GM19240 (cell line): ENCODE measurements around the gene SLC6A11.

ENCODE experiments used
- DNase-seq: peaks from one replicate; pipeline ENCODE4 v3.0.0; 2011; ENCODE audit warnings: low spot score; ENCODE audit not compliant: insufficient read length

The SLC6A11 gene

DNA sequence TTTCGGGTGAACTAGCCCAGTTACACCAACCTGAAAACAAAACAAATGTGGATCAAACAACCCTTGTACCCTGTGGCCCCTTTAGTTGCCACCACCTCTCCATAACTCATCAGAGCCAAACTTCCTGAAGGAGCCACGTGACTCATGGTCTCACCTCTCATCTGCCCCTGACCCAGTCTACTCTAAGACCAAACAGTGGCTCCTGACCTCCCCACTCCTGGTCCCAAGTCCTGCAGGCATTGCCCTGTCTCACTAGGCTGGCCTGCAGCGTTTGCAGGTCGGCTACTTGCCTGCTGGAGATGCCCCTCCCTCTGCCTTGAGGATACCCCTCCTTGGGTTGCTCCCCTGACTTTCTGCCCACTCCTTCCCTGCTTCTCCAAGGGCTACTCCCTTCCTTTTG lies 23.1 kb downstream of the SLC6A11 start:
- no peak for DNase-seq

DNA sequence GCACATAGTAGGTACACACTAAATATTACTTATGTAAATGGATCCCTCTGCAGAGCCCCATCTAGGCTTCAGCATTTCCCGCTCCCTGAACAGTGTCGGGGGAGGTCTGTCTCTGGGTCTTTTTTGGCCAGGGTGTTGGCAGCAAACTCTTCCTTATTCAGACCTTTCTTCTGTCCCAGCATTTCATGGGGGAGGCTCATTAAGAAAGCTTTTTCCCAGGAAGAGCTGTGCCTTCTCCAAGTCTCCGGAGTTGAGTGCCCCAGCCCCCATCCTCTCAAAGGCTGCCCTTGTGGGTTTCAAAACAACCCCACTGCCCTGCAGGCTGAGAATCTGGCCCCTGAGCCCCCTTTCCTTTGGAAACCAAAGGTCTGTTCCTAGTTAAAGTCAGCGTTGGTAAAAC lies 25.1 kb downstream of the SLC6A11 start:
- no peak for DNase-seq

- no peak for DNase-seq
These were observed 27.4 kb downstream of the SLC6A11 start for GRCh38 chr3:10843378-10843777.

DNA sequence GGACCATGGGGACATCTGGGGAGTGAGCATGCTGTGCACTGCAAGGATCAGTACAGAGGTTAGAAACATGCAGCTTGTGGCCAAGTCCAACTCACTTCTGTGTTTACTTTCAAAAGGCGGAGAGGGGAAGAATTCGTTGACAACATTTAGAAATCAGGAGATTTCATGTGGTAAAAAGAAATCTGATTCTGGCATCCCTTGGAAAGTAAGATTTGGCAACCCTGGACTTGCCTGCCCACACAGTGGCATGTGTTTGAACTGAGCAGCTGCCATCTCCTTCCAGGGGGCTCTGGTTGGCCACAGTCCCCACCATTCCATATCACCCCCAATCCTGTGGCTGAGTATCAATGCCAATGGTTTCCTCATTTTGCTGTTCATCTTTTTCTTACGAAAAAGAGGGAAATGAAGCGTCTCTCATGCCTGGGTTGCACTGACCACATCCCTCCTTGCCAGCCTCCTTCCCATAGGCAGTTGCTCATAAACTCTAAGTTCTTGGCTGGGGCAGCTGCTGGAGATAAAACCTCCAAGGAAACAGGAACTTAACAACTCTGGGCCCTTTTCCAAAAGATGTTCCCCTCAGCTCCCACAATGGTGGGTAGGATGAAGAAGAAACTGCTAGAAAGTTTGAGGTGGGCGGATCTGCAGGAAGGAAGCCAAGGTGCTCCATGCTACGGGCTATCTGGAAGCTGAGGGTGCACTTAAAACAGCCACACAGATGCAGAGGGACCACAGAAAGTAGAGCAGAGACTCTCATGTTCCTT lies 29.2 kb downstream of the SLC6A11 start:
- DNase-seq: no peak

DNA sequence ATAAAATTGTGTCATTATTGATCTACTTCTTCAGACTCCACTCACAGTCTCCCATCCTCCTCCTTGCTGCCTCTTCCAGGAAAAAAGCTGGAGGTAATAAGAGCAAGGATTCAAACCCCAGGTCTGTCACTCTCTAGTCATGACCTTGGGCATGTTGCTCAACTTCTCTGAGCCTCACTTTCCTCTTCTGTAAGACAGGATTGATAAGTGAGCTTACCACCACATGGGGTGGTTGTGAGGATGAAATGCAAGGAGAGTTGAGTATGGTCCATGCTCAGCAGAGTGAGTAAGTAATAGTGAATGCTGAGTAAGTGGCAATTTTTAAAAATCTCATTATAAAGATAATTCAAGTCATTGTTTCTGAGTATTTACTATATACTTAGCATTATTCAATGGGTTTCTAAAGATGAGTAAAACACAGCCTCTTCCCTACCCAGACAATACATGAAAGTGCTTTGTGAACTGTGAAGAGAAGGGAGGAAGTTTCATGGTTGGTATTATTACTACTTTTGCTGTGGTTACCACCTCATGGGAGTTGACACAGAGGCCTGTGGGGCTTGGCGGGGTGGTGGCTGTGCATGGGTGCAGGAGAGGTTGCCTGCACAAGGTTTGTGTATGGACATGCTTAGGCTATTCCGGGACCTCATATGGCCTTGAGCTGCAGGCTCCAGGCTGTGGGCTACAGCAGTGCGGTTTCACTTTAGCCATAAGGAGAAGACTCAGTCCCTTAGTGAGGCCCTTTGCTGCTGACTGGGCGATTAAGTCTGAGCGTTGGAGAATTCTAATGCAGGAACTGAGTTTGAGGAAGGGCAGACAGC lies 30.0 kb downstream of the SLC6A11 start:
- peak; percentile 6 for DNase-seq

DNA sequence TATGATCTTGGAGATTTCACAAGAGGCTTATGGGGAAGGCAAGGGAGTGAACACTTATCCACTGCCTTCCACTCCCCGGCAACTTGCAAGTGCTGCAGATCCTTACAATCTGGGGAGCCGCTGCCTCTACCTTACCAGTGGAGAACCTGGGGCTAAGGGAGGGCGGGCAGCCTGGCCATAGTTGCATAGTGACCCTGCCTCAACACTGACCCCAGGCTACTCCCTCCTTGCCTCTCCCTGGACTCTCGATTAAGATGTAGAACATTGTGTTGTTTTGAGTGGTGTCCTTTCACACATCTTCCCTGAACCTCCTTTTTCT lies 30.6 kb downstream of the SLC6A11 start:
- no peak for DNase-seq

DNA sequence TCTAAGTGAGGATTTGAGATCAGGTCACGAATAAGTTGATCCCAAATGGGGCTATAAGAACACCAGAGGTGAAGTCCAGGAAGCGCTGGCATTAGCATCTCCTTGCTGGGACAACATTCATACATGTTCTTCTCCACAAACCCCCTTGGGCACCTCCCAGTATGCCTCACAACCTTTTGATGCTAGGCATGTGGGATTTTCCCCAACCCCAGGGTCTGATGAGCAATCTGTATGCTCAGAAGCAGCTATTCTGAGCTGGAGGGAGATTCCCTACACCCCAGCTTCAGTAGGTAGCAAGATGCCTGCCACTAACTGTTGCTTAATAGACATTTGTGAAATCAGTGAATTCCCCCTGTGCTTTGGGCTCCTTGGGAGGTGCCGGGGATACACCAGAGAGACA lies 32.2 kb downstream of the SLC6A11 start:
- no peak for DNase-seq

GRCh38 chr3:10852066-10852808 lies 36.2 kb downstream of the SLC6A11 start:
- DNase-seq: no peak

GRCh38 chr3:10855083-10855870 lies 39.2 kb downstream of the SLC6A11 start:
- DNase-seq: no peak

DNA sequence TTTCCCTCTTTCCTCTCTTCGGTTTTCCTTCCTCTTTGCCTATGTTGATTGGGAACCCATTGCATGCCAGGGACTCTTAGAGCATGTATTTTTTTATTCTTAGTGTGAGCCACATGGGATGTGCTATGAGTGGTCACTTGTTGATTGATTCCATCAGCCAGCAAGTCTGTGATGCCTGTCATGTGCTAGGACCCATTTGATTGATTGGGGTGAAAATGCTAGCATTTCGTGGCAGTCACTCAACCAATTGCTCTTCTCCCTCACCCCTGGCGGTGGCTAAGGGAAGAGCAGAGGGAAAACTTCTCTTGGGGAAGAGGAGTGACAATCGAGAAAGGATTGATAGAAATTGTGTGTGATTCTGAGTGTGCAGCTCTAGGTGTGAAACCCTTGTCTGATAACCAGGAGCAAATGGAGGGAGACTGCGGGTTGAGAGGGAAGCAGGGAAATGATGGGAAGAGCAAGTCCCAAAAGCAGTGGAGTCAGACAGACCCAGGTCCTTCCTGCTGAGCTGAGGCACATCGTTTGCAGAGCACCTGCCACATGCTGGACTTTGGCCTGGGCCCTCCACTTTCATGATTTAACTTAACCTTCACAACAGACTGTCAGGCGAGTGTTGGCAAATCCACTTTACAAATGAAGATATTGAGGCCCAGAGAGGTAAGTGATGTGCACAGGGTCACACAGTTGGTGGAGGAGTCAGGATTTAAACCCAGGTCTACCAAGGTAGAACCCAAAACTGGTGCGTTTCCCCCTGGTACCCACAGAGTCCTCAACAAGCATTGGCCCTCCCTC lies 40.0 kb downstream of the SLC6A11 start:
- no peak for DNase-seq

DNA sequence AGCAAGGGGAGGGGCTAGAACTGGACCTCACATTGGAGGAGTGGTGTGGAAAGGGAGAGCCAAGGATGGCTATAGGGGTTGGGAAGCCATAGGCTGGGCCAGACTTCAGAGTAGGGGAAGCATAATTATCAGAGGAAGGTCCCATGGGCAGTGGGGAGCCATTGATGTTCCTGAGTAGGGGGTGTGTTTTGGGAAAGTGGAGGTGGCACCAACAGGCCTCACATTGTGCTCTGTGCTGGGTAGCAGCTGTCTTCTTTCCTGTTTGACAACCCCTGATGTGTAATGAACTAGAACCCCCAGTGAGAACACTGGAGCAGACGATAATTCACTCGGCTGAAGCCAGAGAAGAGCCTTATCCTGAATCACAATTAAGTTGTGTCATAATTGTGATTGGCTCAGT lies 41.2 kb downstream of the SLC6A11 start:
- no peak for DNase-seq

DNA sequence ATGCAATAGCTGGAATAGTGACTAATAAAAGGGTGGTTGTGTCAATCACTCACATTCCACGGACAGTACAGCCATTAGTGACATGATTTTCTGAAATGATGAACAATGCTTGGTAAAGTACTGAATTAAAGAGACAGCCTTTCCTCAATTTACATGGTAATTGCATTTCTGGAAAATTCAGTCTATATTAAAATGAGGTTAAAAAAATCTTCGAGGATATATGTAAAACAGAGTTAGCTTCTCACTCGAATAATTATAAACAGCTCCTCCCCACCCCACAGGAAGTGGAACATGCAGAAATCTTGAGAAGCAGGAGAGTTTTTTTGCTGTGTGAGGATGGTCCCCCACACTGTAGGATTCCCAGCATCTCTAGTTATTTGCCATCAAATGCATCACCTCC lies 42.1 kb downstream of the SLC6A11 start:
- no peak for DNase-seq

DNA sequence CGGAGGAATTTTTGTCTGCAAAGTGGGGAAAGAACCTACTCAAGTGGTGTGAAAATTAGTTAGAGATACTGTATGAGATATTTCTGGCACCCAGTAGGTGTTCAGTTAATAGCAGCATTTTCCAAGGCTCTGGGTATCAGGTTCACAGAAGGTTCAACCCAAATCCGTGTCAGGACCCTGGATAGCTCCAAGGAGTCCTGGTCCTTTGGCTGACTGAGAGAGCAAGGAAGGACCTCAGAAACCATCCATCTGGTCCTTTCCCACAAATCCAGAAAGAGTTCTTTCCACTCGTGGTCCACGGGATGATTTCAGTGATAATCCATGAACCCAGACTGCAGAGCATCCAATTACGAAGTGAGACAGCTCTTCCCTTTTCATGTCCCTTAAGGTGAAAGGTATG lies 51.4 kb downstream of the SLC6A11 start:
- DNase-seq: no peak

DNA sequence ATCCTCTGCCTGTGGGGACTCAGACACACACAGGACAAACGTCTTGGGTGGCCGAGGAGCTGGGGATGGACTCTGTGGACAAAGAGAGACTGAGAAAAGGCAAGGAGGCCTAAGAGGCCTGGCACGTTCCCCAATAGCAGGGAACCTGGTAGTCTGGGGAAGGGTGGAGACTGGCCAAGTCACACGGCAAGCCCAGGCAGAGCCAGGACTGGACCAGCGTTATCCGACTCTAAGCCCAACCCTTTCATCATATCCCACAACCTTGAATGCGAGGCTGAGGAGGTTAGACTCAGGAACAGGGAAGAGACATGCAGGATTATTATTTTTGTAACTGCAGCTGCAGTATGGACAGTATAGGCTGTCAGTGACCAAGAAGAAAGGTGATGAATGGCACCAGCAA lies 53.4 kb downstream of the SLC6A11 start:
- DNase-seq: no peak

DNA sequence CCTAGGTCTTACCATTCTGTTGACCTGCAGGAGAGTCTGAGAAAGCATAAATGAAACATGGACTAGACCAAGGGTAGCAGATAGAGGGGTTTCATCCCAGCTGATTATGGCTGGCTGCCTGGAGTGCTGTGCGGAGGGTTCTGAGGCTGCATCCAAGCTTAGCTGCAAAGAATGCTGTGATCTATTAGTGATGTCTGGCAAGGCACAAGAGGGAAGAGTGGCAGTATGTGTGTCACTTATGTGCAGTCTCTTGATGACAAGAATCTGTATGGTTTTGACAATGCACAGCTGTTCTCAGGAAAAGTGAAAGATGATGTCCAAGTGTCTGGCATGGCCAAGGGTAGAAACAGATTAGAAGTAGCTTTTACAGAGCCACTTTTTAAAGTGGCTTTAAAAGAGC lies 54.3 kb downstream of the SLC6A11 start:
- DNase-seq: no peak

GRCh38 chr3:10873415-10873814 lies 57.4 kb downstream of the SLC6A11 start:
- DNase-seq: no peak

- DNase-seq: no peak
These were observed 59.9 kb downstream of the SLC6A11 start for GRCh38 chr3:10875914-10876313.

- no peak for DNase-seq
These were observed 60.6 kb downstream of the SLC6A11 start for GRCh38 chr3:10876661-10877060.

- no peak for DNase-seq
These were observed 66.8 kb downstream of the SLC6A11 start for GRCh38 chr3:10882851-10883250.

DNA sequence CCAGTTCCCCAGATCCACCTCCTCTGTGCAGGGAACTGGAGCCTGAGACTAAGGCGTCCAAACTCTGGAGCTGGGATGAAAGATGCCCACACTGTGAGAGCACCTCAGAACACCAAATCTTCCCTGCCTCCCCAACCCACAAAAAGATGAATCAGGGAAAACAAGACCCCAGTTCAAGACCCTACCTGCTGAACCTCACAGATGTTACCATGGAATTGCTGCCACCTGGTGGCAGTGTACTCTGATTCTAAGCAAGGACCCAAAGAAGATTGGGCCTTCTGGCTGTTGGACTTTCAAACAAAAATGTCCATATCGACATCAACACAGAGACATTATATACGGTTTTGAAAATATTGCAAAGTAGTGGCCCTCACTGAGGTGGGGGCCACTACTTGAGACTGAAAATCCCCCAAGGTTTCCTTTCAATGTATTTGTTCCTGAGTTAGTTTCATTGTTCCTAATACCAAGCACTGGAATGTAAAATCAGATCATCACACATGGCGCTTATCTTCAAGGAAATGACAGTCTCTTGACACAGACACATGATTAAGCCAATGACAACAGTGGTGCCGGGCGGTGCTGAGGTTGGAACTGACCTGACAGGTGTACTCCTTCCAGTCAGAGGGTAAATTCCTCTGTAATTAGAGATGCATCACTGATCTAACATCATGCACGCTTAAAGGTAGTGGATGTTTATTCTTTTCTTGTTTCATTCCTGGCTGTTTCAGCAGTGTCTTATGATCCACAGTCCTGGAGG lies 67.6 kb downstream of the SLC6A11 start:
- DNase-seq: no peak
